Progenitor cell of endocrine pancreas (in vitro differentiated cells): Measurements from ENCODE around the gene TSGA10. TPM values are rescaled to one million over a fixed set of nuclear protein-coding genes. Genes with fewer than 3 reads are reported as not detected.
A peak's percentile ranks its signal among the peaks of the same experiment; 100 is the strongest.
"Not testable (repeated sequence)": the region's sequence is repeated elsewhere in the genome, so short reads cannot be mapped to it uniquely, and the experiment has no call there.

ENCODE experiments used
- DNase-seq: peaks from one replicate; pipeline ENCODE4 v3.0.0; 2021; ENCODE audit warnings: low spot score; ENCODE audit not compliant: unreplicated experiment
- H3K27ac Mint-ChIP-seq: 2 replicates; pipeline ENCODE4 v1.8.0; 2021; ENCODE audit warnings: mild to moderate bottlenecking, moderate library complexity, mixed read lengths
- H3K27me3 Mint-ChIP-seq: 2 replicates; pipeline ENCODE4 v1.8.0; 2021; ENCODE audit warnings: mixed read lengths
- H3K36me3 Mint-ChIP-seq: 2 replicates; pipeline ENCODE4 v1.8.0; 2022; ENCODE audit warnings: mixed read lengths; ENCODE audit not compliant: insufficient read depth
- H3K4me1 Mint-ChIP-seq: 2 replicates; pipeline ENCODE4 v1.8.0; 2021; ENCODE audit warnings: low read depth, mixed read lengths
- H3K4me3 Mint-ChIP-seq: 2 replicates; pipeline ENCODE4 v1.8.0; 2021; ENCODE audit warnings: low read depth, mild to moderate bottlenecking, moderate library complexity, mixed read lengths
- H3K9me3 Mint-ChIP-seq: 2 replicates; pipeline ENCODE4 v1.8.0; 2021; ENCODE audit warnings: low read depth, mixed read lengths
- total RNA-seq: library from RNA; stranded (reverse); gene quantifications from 2 replicates; pipeline ENCODE4 v1.2.1, GENCODE V29; 2021
- TF ChIP-seq, protein P1 (sequence below): fragments of 200-600 bp; sonication (generic); IDR thresholded peaks from one replicate; pipeline ENCODE4 v1.5.0; 2021; ENCODE audit warnings: antibody characterized with exemption, mild to moderate bottlenecking; ENCODE audit not compliant: unreplicated experiment

TSGA10 gene
- total RNA-seq, 1 donor from 2014 or later: 13.8 TPM

GRCh38 chr2:99150706-99151105, 4.0 kb downstream of the TSGA10 start:
- no peaks in the 10 kb centered on the region for H3K27me3 Mint-ChIP-seq
- TF ChIP-seq, protein P1, sequence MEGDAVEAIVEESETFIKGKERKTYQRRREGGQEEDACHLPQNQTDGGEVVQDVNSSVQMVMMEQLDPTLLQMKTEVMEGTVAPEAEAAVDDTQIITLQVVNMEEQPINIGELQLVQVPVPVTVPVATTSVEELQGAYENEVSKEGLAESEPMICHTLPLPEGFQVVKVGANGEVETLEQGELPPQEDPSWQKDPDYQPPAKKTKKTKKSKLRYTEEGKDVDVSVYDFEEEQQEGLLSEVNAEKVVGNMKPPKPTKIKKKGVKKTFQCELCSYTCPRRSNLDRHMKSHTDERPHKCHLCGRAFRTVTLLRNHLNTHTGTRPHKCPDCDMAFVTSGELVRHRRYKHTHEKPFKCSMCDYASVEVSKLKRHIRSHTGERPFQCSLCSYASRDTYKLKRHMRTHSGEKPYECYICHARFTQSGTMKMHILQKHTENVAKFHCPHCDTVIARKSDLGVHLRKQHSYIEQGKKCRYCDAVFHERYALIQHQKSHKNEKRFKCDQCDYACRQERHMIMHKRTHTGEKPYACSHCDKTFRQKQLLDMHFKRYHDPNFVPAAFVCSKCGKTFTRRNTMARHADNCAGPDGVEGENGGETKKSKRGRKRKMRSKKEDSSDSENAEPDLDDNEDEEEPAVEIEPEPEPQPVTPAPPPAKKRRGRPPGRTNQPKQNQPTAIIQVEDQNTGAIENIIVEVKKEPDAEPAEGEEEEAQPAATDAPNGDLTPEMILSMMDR: no peak

DNA sequence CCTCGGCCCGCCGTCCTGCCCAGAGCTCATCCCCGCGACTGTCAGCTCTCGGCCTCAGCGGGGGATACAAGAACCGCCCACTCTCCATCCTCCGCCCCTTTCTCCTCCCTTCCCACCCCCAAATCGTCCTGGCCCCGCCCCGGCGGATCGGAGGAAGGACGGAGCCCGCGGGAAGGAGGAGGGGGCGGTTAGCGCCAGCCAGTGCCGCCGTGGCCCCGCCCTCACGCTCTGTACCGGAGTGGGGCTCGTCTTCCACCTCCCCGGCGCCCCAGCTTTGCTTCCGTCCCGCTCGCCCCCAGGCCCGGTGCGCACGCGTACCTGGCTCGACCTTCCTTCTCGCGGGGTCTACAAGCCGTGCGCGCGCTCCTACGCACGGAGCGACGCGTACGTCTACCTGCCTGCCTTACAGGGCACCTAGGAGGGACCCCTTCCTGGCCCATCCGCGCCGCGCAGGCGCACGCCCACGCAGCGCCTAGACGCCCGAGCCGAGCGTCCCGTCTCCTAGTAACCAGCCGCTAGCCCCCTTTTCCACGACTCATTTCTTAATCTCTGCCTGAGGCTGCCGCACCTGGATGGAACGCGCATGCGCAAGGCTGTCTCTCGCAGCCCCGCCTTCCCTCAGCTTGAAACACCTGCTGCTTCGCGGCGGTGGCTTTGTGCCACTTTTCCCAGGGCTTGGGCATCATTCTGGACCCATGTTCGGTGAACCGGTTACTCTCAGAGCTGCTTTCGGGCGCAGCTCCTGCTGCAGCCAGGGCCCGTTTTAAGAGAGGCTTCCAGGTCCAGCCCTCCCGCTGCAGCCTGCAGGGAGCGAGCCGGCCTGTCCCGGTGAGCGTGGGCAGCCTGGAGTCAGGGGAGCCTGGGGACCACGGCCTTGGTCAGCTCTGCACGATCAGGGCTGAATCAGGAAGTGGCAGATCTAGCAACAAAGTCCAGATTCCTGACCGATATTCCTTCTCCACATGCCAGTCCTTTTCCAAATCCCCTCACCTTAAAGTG, 13.3 kb downstream of the TSGA10 start, which contains the start of gene C2orf15:
Gene C2orf15, plus strand, starts transcription at position 598 of the 999 bp plus-strand sequence. CDS start 8,852 bp downstream, outside the sequence.
- Mint-ChIP-seq H3K4me1 (peaks cover 18% of the 10 kb centered on the region), H3K4me3 (peak within 1 kb of the TSS; percentile 96), H3K36me3 (peaks cover 17% of the 10 kb centered on the region), H3K27me3 (no peaks in the 10 kb centered on the region), H3K9me3 (peaks cover 14% of the 10 kb centered on the region), H3K27ac (peak within 1 kb of the TSS; percentile 99)
- peak; percentile 93 for DNase-seq
- TF ChIP-seq, protein P1: no peak

More at GRCh38 chr2:99150706-99151105, 4.0 kb downstream of the TSGA10 start:
- H3K4me3 Mint-ChIP-seq: no peak overlapping the region
- H3K4me1 Mint-ChIP-seq: peaks cover 13% of the 10 kb centered on the region
- H3K9me3 Mint-ChIP-seq: no peaks in the 10 kb centered on the region
- peaks cover 6% of the 10 kb centered on the region for H3K36me3 Mint-ChIP-seq
- no peak overlapping the region for H3K27ac Mint-ChIP-seq
- DNase-seq: no peak

- Mint-ChIP-seq H3K4me3 (peak overlapping the region; percentile 96), H3K27ac (peak overlapping the region; percentile 99), H3K4me1 (peaks cover 18% of the 10 kb centered on the region), H3K9me3 (peaks cover 14% of the 10 kb centered on the region), H3K36me3 (peaks cover 21% of the 10 kb centered on the region), H3K27me3 (no peaks in the 10 kb centered on the region)
- TF ChIP-seq, protein P1: no peak
- no peak for DNase-seq
These were observed 14.0 kb downstream of the TSGA10 start for GRCh38 chr2:99140860-99141109.

DNA sequence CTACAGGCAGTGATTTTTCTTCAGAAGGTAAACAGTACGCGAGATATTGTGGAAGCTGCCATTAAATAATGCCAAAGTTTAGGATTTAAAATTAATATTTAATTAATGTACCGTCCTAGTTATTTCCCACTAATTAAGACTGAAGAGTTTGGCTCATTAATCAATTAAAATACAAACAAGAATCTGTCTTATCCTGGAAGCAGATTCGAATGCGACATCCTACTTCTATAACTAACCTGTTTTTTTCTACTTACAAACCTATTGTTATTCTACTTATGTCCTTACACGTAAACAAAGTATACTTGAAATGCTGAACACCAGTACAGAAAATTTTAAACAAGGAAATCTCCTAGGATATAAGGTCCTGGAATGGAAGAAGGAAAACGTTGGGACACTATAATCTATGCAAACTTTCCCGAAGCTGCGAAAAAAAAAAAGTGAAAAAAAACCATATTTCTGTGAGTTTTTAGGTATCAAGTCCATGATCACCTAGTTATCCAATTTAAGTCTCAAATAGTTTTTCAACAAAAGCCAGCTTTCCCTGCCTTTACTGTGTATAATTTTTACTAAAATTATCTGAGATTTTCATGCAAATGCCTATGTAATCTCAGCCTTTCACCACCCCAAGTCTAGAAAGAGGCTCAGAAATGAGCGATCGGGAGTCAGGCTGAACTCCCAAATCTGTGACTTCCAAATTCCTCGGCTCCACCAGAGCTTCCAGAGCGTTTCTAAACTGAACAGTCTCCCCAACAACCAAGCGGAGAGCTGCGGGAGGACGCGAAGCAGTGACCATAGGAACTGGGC, 14.5 kb downstream of the TSGA10 start:
- H3K4me3 Mint-ChIP-seq: peak overlapping the region; percentile 96
- TF ChIP-seq, protein P1: no peak
- DNase-seq: no peak
- peaks cover 18% of the 10 kb centered on the region for H3K4me1 Mint-ChIP-seq
- H3K27me3 Mint-ChIP-seq: no peaks in the 10 kb centered on the region
- H3K36me3 Mint-ChIP-seq: peaks cover 22% of the 10 kb centered on the region
- peak overlapping the region; percentile 99 for H3K27ac Mint-ChIP-seq
- peaks cover 14% of the 10 kb centered on the region for H3K9me3 Mint-ChIP-seq

DNA sequence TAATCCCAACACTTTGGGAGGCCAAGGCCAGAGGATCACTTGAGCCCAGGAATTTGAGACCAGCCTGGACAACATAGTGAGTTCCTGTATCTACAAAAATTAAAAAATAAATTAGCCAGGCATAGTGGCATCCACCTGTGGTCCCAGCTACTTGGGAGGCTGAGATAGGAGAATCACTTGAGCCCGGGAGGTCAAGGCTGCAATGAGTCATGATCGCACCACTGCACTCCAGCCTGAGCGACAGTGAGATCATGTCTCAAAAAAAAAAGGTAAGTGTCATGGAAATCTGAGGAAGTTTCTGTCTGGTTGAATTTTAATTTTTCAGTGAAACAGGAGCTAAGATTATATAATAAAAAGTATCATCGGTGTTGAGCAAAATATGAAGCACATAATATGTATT, 15.7 kb downstream of the TSGA10 start:
- H3K4me3 Mint-ChIP-seq: peak overlapping the region; percentile 35

DNA sequence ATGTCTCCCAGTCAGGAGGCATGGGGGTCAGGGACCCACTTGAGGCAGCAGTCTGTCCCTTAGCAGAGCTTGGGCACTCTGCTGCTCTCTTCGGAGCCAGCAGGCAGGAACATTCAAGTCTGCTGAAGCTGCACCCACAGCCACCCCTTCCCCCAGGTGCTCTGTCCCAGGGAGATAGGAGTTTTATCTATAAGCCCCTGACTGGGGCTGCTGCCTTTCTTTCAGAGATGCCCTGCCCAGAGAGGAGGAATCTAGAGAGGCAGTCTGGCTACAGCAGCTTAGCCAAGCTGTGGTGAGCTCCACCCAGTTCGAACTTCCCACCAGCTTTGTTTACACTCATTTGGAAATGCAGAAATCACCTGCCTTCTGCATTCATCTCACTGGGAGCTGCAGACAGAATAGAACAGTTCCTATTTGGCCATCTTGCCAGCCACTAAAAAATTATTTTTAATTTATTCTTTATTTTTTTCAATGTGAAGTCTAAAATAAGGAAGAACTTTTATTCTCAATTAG, 19.6 kb downstream of the TSGA10 start:
- not testable (repeated sequence) for H3K27ac Mint-ChIP-seq, H3K4me1 Mint-ChIP-seq, H3K4me3 Mint-ChIP-seq, H3K27me3 Mint-ChIP-seq, DNase-seq
- H3K9me3 Mint-ChIP-seq: peaks cover 54% of the 10 kb centered on the region
- peaks cover 55% of the 10 kb centered on the region for H3K36me3 Mint-ChIP-seq

More for the DNA sequence above, 15.7 kb downstream of the TSGA10 start:
- peaks cover 32% of the 10 kb centered on the region for H3K36me3 Mint-ChIP-seq
- TF ChIP-seq, protein P1: no peak
- no peak overlapping the region for H3K27ac Mint-ChIP-seq
- H3K9me3 Mint-ChIP-seq: peaks cover 21% of the 10 kb centered on the region
- peaks cover 18% of the 10 kb centered on the region for H3K4me1 Mint-ChIP-seq
- H3K27me3 Mint-ChIP-seq: no peaks in the 10 kb centered on the region
- no peak for DNase-seq
